NT2/D1 (cell line): ENCODE data around the gene MYO5B.

Source experiments
- SUZ12 ChIP-seq: IDR thresholded peaks from 2 replicates; pipeline ENCODE4 v1.6.1; 2011; ENCODE audit not compliant: insufficient read length, insufficient read depth; ENCODE audit errors: extremely low read depth
- YY1 ChIP-seq: IDR thresholded peaks from 2 replicates; pipeline ENCODE4 v1.6.1; 2011; ENCODE audit not compliant: insufficient read length, insufficient read depth
- ZNF274 ChIP-seq: IDR thresholded peaks from 2 replicates; pipeline ENCODE4 v1.6.1; 2011; ENCODE audit warnings: mild to moderate bottlenecking, low read depth, low read length

DNA sequence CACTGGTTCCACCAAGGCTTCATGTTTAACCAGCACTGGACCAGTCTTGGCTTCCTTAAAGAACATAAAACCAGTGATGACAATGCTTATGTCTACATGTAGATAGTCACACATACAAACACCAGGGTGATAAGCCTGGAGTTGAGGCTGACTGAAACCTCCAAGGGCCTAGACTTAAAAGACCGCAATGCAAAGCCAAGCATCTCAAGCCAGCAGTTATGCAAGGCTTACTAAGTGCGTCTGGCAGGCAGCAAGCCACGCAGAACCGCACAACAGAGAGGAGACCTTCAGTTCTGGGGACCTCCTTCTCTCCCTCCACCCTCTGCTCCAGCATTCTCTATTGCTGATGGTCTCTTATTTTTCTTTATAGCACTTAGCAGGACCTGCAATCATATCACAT lies 318.4 kb downstream of the MYO5B start:
- TF ChIP-seq YY1 (no peak), ZNF274 (no peak), SUZ12 (no peak)
